CD4-positive, alpha-beta T cell treated with Interleukin-15 for 4 hours (primary cell): ENCODE data around the gene NET1.

Source experiments
- DNase-seq: peaks from one replicate; pipeline ENCODE4 v3.0.0-alpha.2; 2020; ENCODE audit warnings: low spot score

Gene NET1

DNA sequence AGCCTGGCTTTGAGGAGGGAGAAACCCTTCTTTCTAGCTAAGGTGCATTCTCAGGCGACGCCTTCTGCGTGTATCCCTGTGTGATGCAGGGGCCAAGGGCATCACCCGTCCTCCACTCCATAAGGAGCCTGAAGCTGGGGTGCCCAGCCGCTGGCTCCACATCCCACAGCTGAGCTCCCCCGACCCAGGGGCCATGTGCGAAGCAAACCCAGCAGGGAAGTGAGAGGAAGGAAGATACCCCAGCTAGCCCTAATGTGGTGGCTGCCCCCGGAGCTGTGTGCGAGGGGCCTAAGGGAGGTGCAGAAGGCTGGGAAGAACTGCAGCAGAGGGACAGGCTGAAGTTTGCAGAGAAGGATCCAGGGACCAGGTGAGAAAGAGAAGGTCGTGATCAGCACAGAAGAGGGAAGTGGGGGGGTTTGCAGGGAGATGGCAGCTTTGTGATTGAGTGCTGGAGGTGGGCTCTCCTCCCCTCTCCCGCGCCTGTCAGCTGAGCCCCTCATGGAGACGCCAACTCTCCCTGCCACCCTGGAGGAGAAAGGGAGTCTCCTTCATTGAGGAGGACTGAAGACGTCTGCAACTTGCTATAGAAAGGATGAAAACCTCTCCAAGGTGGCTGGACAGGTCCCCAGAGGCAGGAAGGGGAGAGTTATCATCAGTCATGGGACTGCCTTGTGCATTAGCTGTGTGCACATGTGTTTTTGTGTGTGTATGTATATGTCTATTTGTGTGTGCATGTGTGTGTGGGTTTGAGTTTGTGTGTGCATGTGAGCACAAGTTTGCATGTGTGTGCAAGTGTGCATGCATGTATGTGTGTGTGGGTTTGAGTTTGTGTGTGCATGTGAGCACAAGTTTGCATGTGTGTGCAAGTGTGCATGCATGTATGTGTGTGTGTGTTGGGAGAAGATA lies 90.5 kb downstream of the NET1 start:
- DNase-seq, result no peak

- DNase-seq, result no peak
These were observed 91.1 kb downstream of the NET1 start for GRCh38 chr10:5503477-5503835.

GRCh38 chr10:5504146-5505072 lies 92.1 kb downstream of the NET1 start:
- DNase-seq, result no peak

DNA sequence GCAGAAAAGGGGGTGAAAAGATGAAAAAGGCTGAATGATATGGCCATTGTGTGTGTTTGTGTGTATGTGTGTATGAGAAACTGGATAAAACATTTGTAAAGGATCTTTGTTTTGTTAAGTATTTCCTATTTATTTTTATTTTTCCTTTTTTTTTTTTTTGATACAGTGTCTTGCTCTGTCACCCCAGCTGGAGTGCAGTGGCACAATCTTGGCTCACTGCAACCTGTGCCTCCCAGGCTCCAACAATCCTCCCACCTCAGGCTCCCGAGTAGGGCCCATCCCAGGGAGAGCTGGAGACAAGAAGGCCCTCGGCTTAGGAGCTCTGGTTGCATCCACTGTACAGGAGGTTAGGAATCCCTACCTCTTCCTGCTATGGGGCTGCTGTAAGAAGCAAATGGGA lies 93.9 kb downstream of the NET1 start:
- DNase-seq, result no peak

GRCh38 chr10:5506751-5507648 lies 94.6 kb downstream of the NET1 start:
- DNase-seq, result no peak

DNA sequence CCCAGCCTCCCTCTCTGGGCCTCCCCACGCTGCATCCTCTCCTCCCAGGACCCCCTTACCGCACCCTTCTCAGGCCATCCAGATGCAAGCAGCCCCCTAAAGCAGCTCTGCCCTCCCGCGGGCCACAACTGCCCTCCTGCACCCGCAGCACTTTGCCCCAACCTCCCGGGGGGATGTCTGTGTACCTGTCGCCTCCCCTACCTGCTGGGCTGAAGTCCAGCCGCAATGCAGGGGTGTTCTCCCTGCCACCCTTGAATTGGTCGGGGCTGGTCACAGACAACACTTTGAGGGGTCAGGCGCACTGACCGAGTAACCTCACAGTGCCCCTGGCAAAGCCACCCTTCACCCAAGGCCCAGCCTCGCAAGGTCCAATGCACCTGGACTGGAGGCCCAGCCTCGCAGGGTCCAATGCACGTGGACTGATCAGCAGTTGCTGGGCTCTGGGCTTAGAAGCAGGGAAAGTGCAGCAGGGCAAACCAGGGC lies 95.3 kb downstream of the NET1 start:
- DNase-seq, result no peak

DNA sequence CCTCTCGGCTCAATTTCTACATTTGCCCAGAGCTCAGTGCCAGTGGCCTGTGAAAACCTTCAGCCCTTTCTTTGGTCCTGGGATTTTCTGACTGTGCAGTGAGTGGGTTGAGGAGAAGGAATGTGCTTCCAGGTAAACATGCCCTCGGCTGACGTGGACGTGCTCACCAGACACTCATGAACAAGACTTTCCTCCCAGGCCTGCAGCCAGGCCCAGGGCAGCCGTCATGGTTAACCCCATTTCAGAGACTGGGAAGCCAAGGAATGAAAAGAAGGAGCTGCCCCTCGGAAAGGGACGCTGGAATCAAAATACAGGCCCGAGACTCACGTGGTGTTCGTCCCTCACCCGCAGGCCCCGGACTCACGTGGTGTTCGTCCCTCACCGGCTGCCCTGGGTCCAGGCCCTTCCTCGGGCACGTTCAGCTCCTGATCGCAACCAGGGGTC lies 95.8 kb downstream of the NET1 start:
- DNase-seq, result no peak
